ENCODE measurements around the gene TIE1.

DNA sequence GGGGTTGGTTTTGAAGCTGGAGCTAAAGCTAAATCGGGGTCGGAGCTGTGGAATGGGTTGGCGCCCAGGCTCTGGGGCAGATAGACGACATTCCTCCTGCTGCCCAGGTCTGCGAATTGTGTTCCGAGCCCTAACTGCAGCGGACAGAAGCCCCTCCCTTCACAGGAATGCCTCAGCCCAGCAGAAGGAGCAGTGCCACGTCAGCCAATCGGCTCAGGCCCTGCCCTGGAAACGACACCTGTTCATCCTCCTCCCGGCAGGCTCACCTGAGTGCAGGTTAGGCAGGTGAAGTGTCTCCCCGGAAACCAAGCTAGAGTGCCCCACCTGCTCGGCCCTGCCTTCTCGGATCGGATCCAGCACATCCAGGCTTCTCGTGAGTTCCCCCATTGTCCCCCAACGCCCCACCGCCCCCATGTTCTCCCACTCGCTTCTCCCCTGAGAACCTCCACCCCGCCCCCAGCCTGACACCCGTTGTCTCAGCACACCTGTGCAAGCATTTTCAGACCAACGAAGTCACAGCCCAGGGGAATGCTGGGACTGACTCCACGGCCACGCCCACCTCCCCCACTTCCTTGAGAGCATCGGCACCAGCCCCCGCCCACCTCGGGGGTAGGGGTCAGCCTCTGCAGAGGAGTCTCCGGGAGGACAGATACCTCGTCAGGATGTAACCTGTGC, 30.2 kb upstream of the TIE1 start:
- TF ChIP-seq POLR2A (IDR thresholded peaks at IDR 0.05): no peak
- TF ChIP-seq, protein P1, sequence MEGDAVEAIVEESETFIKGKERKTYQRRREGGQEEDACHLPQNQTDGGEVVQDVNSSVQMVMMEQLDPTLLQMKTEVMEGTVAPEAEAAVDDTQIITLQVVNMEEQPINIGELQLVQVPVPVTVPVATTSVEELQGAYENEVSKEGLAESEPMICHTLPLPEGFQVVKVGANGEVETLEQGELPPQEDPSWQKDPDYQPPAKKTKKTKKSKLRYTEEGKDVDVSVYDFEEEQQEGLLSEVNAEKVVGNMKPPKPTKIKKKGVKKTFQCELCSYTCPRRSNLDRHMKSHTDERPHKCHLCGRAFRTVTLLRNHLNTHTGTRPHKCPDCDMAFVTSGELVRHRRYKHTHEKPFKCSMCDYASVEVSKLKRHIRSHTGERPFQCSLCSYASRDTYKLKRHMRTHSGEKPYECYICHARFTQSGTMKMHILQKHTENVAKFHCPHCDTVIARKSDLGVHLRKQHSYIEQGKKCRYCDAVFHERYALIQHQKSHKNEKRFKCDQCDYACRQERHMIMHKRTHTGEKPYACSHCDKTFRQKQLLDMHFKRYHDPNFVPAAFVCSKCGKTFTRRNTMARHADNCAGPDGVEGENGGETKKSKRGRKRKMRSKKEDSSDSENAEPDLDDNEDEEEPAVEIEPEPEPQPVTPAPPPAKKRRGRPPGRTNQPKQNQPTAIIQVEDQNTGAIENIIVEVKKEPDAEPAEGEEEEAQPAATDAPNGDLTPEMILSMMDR (IDR thresholded peaks at IDR 0.05): no peak
